ENCODE results near the gene RREB1.
A peak's percentile ranks its signal among the peaks of the same experiment; 100 is the strongest.

Gene RREB1

GRCh38 chr6:7107578-7108195 is at the start of gene RREB1:
TSS of gene RREB1 (plus strand) at chr6:7107961. CDS start at chr6:7181912, 73,951 bp downstream.
- DNase-seq = peak; percentile 67

DNA sequence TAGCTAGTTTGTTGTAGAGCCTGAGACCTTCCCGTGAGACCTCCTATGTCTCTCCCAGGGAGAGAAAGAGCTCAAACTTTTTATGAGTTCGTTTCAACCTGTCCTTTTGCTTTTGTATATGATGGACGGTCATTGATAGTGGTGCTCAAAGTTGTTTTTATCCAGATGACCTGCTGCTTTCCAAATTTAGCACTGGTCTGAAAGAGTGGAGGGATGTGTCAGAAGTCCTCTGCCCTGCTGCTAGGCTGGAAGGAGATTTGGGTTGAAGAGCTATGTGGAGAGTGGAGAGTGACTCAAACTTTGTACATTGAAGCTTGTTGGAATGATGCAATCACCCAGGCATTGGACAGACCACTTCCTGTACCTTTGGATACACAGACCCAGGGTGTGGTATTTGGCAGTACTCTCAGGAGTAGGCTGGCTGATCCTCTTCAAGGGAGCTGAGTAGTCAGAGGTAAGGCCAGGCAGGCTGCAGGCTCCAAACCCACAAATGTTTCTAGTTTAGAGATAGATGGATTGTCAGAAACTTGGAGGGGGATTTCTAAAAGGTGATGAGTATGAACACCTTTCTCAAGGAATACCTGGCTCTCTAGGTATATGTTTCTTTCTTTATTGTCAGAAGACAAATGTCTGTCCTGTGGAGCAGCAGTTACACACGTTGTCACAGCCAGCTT is 49.4 kb upstream of the RREB1 start:
- DNase-seq = no peak

GRCh38 chr6:7060769-7061516 is 46.8 kb upstream of the RREB1 start:
- no peak for DNase-seq

DNA sequence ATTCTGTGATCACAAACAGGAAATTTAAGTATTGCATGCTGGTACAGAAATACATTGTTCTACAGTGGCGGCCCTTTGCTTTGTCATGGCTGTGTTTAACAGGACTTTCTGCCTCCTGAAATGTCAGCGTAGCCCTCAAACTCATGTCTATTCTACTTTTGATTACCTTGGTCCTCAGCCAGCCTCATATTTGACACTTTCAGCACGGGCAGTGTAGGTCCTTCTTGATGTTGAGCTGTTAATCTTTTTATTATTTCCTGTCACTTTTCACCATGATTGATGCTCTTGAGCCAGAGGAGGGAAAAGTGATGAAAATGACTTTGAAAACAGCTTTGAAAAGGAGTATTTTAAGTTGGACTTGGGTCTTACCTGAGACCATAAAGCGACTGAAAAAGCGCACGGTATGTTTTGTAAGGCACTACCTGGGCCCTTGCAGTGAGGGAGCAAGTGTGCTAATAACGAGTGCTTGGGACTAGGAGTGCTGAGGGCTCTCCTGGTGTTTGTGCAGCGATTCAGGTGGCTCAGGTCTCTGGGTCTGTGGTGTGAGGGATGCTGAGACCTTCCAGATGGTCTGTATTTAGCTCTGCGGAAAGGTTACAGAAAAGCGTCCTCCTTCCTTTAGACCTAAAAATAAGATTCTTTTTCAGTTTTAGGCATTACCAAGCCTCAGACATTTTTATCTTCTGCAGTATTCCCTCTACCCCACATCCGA is 45.2 kb upstream of the RREB1 start:
- DNase-seq = no peak

DNA sequence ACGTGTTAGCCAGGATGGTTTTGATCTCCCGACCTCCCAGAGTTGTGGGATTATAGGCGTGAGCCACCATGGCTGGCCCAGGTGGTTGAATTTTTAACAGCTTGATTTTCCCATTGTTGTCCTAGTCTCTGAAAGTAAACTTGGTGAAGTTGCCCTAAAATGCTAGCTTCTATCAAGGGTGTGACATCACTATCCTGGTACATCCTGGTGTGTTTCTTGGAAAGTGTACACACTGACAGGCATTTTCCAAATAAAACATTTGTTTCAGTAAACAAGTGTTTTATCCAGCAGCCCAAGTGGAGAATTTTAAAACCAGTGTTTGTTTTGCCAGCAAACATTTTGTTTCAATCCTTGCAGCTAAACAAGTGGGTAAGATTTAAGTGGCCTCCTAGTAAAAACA is 40.5 kb upstream of the RREB1 start:
- DNase-seq = no peak

DNA sequence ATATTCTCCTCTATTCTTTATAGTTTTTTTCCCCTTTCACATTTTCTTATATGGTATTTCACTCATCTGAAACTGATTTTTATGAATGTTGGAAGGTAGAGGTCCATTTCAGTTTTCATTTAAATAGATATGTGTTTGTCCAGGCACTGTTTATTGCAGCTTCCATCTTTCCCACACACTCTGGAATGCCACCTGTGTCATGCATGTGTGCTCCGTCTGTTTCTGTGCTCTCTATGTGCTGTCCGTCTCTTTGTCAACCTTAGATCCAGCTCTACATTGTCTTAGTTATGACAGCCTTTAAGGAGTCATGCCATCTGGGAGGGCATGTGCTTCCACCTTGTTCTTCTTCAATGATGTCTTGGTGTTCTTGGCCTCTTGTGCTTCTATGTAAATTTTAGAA is 36.4 kb upstream of the RREB1 start:
- DNase-seq = no peak

DNA sequence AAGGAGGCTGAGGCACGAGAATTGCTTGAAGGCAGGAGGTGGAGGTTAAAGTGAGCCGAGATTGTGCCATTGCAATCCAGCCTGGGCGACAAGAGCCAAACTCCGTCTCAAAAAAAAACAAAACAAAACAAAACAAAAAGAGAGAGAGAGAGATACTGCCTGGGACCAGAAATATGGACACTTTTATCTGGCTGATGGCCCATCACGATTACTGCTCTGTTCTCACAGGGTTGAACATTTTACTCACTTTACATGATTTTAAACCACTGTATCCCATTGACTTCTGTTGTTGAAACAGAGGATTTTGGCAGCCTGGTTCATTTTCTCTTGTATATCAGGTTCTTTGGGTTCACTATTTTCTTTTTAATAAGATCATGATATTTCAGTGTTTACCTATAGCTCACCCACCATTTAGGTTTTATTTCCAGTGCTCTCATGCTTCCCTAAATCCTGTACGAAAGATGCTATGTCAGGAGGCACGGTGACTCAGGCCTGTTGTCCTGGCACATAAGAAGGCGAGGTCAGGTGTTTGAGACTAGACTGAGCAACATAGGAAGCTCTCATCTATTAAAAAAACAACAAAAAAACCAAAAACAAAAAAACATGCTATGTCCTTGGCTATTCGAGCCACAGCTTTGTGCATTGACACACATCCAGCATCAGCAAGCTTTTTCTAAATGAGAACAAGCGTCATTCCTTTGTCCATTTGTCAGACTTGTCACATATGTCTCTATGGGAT is 34.5 kb upstream of the RREB1 start:
- no peak for DNase-seq

DNA sequence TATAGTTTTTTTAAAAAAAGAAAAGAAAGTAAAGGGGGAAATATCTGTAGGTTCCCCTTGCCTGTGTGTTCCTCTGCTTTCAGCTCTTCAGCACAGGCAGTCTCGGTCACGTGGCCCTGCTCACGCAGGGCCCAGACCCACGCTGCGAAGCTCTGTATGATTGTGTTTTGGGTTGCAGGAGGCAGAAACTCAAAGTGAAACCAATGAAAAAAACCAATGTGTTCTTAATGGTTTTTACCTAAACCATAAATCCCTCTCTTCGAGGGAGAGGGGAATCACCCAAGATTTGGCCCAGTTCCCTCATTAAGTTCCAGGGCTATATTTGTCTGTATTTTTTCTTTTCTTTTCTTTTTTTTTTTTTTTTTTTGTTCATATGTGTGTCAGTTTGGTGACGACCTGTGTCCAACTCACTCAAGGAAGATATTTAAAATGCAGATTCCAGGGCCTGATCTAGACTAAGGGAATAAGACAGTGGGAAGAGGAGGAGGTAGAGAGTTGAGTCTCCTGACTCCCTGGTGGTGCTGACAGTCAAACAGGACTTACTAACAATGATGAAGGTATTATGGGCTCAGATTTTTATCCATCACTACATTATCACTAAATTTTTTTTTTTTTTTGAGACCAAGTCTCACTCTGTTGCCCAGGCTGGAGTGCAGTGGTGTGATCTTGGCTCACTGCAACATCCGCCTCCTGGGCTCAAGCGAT is 33.8 kb upstream of the RREB1 start:
- peak; percentile 57 for DNase-seq

DNA sequence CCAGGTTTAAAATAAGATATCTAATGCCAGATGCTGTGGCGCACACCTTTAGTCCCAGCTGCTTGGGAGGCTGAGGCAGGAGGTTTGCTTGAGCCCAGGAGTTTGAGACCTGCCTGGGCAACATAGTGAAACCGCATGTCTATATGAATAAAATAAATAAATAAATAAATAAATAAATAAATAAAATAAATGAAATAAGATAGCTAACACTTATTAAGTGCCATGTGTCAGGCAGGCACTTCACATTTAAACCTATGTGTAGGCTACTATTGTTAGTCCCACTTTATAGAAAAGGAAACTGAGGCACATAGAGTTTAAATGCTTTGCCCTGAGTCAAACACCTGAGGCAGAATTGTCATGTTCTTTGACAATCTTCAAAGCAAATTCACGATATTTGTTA is 32.9 kb upstream of the RREB1 start:
- no peak for DNase-seq

GRCh38 chr6:7075341-7076000 is 32.3 kb upstream of the RREB1 start:
- DNase-seq = no peak

- no peak for DNase-seq
Observed at GRCh38 chr6:7077856-7078255, 29.9 kb upstream of the RREB1 start.

DNA sequence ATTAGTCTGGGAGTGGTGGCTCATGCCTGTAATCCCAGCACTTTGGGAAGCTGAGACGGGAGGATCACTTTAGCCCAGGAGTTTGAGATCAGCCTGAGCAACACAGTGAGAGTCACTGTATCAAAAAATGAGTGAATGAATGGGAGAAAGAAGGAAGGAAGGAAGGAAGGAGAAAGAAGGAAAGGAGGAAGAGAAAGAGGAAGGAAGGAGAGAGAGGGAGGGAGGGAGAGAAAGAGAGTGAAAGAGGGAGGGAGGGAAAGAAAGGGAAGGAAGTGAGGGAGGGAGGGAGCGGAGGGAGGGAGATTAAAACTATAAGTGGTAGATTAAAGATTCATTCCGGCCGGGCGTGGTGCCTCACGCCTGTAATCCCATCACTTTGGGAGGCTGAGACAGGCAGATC is 28.9 kb upstream of the RREB1 start:
- DNase-seq = no peak

DNA sequence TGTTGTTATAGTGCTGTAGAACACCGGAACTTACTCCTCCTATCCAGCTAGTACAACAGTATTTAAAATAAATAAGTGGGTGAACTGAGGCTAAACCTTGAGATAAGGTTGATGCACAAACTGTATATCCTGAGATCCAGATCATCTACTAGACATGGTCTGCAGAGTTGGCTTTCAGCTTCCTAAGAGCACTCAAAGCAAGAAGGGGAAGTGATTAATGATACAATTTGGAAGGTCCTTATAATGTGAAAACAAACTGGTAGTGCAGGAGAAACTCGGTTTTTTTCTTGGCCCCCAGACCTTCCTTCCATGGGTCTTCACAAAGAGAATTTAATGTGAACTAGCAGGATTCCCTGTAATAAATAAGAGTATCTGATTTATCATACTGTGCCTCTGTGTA is 27.4 kb upstream of the RREB1 start:
- DNase-seq = no peak

GRCh38 chr6:7085911-7086310 is 21.9 kb upstream of the RREB1 start:
- DNase-seq = peak; percentile 26

GRCh38 chr6:7086488-7086887 is 21.3 kb upstream of the RREB1 start:
- DNase-seq = peak; percentile 45

DNA sequence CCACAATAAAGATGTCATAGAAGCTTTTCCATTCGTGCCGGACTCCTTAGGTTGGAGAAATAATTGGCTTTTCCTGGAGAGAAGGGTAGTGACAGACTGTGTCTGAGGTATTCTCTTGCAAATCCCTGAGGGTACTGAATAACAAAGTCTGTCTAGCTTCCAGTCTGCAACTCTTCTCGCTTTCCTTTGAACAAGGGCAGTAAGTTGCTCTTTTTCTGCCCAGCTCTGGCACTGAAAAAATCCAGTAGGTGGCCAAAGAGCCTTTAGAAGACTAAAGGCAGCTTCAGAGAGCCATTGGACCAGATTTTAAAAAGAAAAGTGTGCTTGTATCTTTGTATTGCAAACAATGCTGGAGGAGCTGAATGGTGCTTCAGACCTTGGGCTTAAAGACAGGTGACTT is 20.7 kb upstream of the RREB1 start:
- DNase-seq = no peak

DNA sequence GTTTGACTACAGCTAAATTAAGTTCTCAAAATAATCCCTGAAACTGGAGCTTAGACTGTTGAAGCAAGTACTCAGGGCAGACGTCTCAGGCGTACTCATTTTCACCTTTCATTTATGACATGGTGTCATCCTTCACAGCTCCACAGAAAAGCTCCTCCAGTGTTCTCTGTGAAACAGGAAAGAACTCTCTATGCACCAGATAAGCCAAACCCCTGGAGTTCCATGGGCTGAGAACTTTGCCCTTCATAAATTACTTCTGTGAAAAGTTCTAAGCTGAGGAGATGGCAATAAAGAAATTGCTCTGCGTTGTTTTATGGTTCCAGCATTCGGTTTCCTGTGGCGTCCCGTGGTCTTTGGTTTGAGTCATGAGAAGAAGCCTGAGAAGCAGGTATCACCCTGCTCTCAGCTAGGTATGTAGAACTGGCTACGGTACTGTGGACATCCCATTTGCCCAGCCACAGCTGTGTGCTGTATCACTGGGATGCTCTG is 20.2 kb upstream of the RREB1 start:
- DNase-seq = peak; percentile 33

DNA sequence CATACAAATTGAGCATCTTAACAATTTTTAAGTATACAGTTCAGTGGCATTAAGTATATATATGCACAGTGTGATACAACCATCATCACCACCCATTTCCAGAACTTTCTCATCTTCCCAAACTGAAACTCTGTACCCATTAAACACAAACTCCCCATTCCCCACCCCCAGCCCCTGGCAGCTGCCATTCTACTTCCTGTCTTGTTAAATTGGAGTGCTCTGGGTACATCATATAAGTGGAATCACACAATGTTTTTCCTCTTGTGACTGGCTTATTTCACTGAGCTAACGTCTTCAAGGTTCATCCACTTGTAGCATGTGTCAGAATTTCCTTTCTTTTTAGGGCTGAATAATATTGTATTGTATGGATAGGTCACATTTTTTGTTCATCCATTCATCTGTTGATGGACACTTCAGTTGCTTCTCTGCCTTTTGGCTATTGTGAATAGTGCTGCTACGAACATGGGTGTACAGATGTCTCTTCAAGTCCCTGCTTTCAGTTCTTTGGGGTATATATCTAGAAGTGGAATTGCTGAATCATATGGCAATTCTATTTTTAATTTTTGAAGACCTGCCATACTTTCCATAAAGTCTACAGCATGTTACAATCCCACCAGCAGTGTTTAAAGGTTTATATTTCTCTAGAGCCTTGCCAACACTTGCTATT is 19.6 kb upstream of the RREB1 start:
- no peak for DNase-seq

DNA sequence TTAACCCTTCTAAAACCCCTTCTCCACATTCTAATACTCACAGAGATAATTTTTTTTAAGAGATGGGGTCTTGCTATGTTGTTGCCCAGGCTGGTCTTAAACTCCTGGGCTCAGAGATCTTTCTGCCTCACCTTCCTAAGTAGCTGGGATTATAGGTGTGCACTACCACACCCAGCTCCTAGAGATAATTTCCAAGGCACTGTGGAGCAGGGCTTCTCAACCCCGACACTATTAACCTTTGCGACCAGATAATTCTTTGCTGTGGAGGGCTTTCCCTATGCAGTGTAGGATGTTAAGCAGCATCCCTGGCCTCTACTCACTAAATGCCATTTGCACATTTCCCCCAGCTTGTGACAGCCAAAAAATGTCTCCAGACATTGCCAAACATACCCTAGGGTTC is 8.8 kb upstream of the RREB1 start:
- DNase-seq = no peak

- DNase-seq = no peak
Observed at GRCh38 chr6:7100072-7100752, 7.5 kb upstream of the RREB1 start.
